CD4-positive, alpha-beta T cell treated with Interleukin-17A for 1 hour (primary cell): Measurements from ENCODE around the gene EPAS1.
A peak's percentile ranks its signal among the peaks of the same experiment; 100 is the strongest.

ENCODE experiments used
- DNase-seq: peaks from one replicate; pipeline ENCODE4 v3.0.0-alpha.2; 2020

EPAS1 gene

DNA sequence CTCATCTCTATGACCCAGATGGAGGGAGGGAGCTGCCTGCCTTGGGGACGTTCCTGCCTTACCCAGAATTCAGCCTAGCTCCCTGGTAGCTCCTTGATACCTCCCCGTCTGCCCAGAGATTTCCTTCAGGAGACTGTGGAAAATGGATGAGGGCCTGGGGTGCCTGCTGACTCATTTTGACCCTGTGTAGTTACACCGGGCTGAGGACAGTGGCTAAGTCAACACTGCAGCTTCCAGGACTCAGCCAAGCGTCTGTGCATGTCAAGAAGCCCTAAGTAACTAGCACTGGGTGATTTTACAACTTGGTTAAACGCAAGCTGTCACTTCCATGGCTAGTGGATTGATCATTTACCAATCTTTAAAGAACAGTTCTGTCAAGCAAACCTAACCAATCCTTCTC lies 23.3 kb upstream of the EPAS1 start:
- DNase-seq: no peak

DNA sequence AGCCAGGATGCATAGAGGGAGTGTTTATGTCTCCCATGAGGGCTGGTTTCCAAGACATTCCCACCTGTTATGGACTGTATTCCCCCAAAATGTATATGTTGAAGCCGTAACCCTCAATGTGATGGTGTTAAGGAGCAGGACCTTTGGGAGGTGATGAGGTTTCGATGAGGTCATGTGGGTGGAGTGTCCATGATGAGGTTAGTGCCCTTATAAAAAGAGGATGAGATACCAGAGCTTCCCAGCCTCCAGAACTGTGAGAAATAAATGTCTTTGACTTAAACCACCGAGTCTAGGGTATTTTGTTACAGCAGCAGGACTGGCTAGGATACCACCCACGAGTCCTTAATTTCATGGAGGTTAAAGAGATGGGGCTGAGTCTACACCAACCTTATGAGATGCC lies 22.6 kb upstream of the EPAS1 start:
- DNase-seq: no peak

DNA sequence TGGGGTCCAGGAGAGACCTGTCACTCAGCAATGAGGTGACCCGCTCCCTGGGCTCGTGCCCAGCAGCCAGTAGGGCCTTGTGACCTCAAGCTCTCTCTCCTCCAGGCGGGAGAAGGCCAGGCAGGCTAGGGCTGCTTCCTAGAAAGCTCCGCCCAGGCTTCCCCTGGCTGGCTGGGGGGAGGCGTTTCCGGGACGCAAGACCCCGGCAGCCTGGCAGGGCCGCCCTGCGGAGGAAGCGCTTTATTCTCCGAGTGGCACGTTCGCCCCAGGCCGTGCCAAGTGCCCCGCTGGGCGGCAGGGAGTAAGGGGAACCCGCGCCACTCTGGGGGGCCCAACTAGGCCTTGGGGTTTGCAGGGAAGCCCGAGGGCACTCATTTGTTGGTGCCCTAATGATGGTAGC lies 21.2 kb upstream of the EPAS1 start:
- no peak for DNase-seq

DNA sequence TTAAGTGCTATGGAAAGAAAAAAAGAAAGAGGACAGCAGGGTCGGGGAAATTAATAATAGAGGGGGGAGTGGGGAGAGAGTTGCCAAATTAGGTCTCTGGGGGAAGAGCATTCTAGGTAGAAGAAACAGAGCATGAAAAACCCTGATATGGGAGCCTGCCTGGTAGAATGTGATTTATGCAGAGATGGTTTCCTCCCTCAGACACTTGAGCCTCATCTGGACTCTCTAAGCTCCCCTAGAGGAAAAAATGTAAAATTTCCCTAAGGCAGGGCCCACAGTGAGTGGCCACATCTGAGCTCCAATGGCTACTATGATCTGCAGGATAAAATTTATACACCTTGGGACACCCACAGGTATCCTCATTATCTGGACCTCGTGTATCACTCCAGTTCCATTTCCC lies 20.6 kb upstream of the EPAS1 start:
- no peak for DNase-seq

DNA sequence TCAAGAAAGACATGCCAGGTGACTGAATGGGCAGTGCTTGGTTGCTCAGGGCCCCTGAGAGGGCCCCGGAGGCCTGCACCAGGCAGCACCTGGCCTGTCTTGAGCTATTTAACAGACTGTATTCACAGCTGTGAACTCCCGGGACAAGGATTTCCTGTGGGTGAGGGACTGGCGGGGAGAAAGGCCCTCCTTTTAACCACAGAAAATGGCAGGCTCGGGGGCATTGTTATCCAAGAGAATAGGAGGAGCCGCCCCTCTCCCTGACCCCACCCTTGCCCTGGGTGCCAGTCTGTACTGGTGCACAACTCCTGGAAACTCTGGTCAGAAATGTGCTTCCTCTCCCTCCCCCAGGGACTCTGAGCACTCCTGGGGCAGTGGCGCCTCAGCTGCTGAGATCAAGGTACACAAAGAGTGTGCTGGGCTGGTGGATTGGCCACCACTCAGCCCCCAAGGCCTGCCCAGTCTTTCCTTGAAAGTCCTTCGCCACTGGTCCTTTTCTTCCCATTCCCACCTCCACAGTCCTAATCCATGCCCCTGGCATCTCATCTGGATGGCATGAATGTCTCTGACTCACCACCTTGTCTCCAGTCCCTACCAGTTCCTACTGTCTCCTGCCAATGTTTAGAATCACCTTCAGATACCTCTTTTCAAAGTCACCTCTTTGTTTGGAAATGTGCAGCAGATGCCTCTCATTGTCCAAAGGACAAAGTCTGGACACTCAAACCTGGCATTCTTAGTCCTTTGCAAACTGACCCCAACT lies 19.6 kb upstream of the EPAS1 start:
- no peak for DNase-seq

DNA sequence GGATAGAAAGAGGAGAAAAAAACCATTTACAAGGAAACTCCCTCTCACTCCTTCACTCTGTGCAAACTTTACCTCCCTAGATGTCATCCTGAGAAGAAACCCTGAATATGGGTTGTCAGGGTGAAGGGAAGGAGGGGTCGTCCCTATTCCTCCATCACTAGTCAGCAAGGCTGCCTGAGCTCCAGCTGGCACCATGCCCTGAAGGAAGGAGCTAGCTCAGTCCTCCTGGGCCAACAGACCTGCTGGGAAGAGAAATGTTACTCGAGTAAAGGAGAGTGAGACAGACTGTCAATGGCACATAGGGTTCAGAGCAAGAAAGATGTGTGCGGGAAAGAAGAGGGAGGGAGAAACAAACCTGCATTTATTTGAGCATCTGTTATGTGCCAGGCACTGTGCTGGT lies 18.3 kb upstream of the EPAS1 start:
- no peak for DNase-seq

DNA sequence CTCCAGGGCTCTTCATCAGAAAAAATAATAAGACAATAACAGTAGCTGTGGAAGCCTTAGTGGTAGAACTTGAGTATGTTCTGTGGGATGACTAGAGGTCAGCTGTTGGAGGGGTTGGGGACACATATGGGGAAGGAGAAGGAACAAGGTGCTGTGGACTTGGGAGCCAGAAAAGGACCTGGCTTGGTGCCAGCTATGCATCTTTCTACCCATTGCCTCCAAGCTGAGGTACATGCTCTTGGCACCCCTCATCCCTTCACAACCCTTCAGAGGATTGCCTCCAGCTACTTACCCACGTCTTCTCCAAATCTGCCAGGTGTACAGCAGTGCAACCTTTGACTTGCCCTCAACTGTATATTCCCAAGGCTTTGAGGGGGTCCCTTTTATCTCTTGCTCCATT lies 15.3 kb upstream of the EPAS1 start:
- DNase-seq: no peak

DNA sequence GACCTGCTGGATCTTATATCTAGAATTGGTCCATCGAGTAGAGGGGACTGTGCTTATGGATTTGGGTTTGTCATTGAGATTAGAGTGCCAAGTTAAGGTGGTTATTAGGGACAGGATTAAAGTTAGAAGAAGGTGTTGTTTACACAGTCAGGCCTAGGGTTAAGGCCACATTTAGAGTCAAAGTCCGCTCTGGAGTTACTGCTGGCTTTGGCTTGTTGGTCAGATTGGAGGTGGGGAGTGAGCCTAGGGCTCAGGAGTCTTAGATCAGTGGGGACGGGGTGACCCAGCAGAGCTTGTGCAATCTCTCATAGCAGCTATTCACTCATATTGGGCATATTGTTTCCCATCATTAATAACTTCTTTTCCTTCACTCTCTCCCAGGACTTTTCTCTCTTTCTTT lies 13.5 kb upstream of the EPAS1 start:
- no peak for DNase-seq

DNA sequence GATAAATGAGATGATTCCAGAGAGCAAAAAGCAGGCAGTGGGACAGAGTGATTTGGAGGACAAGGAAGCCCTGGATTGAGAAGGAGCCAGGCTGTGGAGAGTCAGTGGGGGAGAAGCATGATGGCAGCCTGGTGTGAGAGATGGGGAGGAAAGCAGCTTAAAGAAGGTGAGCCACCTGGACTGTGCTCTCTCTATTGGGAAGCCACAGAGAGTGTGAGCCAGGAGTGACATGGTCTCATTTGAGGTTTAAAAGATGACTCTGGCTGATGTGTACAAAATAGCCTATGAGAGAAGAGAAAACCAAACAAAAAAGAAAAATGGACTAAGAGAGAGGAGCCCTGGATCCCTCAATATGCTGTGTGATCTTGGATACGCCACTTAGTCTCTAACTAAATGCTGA lies 12.9 kb upstream of the EPAS1 start:
- no peak for DNase-seq

DNA sequence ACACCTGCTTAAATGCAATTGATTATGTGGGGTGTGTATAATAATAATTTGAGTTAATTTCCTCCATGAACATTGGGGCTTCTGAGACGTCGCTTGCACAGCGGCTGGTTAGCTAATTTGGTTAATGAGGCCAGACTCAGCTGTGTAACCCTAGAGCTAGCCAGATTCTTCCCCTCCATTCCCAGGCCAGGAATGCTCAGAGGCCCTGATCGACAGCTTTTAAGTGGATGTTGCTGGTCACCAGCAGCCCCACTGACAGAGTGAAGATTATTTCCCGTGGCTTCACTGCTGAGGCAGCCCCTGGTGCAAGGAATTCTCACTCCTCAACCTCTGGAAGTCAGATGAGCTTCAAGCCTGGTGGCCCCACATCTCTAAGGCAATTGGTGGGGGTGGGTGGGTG lies 12.4 kb upstream of the EPAS1 start:
- DNase-seq: no peak

DNA sequence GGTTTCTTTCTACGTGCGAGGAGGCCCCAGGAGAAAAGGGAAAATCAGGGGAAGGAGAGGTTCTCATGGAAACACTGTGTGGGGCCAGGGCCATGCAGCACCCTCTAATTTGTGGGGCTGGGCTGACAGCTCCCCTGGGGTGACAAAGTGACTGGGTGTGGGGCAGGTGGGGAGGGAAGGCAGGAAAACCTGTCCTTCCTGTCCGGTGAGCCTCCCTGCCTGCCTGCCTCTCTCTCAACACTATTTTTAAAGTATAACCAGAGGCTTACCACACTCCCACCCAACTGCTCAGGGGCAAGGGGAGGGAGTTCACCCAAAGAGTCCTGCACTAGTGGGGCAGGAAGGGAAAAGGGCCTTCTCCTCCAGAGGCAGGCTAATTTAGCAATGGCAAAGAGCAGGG lies 10.5 kb upstream of the EPAS1 start:
- DNase-seq: no peak

DNA sequence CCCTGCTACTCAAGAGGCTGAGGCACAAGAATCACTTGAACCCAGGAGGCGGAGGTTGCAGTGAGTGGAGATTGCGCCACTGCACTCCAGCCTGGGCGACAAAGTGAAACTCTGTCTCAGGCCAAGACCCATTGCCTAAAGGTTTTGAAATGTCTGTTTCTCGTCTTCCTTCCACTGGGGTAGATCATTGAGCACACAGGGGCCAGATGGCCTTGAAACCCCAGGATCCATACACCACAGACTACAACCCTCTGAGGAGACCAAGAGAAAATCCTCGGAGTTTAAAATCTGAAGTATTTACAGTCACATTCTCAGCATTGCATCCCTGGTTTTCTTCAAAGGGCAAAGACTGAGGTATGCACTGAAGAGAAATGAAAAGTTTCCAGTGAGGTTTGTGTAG lies 7.1 kb upstream of the EPAS1 start:
- DNase-seq: no peak

DNA sequence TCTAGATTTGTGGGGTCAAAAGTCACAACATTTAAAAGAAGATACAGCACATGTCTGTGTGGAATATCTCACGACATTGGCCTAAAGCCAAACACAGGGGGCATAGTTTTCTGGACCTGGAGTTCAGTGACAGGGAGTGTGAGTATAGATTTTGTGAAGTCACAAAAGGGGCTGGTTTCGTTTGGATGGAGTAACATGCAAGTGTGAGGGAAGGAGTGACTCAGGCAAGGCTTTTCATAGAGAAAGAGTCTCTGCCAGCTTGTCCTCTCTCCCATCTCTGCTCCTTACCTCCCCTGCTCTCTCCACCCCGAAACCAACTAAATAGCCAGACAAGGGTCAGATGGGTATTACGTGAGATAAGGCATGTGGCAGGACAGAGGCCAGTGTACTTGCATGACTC lies 3.7 kb upstream of the EPAS1 start:
- no peak for DNase-seq

DNA sequence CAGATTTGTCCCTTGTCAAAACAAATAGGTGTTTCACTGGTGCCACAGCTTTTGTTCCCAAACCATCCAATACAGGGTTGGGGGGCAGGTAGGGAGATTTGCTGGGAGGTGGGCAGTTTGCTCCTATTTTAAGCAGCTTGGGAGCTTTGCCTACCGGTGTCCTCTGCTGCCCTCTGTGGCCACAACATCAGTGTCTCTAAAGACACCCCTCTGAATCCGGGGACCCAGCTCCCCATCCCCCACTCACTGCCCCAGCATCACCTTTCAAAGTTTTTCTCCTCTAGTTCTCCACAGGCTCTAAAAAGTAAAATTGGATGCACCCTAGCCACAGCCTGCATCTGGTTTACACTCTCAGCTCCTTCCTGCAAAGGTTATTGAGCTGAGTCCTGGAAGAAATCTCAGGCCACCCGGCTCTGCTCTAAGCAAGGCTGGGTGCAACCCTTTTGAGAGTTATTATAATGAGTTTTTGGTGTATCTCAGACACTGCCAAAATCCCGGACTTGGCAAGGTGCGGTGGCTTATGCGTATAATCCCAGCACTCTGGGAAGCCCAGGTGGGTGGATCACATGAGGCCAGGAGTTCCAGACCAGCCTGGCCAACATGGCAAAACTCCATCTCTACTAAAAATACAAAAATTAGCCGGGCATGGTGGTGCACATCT lies 2.9 kb upstream of the EPAS1 start:
- DNase-seq: peak; percentile 27

DNA sequence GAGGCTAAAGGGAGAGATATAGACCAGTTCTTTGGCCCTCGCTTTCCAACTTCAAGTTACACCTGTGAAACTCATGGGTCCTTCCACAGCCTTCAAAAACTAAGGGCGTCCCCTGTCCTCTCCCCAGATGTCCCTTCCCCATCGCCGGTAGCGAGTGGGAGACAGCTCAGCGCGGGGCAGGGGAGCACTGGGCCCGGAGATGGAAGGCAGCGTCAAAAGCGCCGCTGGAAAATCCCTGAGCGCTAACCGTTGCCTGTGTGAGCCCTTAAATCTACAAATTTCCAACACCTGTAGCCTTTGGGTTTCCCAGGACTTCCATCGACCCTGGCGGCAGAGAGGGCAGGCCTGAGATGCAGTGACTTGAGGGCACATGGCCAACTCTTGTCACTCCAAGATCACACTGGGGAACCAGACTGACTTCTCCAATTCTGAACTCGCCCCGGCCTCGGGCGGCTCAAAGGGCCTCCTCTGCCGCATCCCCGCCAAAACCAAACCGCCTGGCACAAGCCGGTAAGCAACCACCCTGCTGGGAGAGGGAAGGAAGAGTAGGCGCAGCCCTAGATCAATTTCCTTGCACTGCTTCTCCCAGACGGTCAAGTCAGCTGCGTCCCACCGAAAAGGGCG lies 879 bp upstream of the EPAS1 start:
- DNase-seq: peak; percentile 18

DNA sequence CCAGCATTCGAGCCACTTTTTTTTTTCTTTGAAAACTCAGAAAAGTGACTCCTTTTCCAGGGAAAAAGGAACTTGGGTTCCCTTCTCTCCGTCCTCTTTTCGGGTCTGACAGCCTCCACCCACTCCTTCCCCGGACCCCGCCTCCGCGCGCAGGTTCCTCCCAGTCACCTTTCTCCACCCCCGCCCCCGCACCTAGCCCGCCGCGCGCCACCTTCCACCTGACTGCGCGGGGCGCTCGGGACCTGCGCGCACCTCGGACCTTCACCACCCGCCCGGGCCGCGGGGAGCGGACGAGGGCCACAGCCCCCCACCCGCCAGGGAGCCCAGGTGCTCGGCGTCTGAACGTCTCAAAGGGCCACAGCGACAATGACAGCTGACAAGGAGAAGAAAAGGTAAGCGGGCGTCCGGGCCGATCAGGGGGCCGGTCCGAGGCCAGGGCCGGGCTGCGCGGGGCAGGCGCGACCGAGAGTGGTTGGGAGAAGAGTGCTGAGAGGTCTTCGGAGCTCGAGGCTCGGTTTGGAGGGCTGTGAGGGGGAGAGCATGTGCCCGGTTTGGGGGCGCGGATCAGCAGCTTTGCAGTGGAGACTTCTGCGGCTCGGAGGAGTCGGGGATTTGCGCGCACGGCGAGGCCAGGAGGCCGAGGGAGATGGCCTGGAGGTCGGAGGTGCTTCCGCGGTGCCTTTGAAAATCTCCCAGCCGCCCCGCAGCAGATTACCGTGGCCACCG lies 502 bp downstream of the EPAS1 start:
- peak; percentile 76 for DNase-seq

DNA sequence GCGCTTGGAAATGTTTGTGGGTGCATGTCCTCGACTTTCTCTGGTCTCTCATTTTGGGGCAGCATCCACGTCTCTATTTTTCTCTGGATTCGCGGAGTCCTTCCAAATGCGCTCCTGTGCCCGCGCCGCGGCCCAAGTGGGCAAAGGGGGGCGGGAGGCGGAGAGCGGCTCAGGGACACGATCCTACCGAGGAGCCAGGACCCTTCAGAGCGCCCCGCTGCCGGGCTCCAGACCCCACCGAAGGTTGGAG lies 990 bp downstream of the EPAS1 start:
- no peak for DNase-seq

DNA sequence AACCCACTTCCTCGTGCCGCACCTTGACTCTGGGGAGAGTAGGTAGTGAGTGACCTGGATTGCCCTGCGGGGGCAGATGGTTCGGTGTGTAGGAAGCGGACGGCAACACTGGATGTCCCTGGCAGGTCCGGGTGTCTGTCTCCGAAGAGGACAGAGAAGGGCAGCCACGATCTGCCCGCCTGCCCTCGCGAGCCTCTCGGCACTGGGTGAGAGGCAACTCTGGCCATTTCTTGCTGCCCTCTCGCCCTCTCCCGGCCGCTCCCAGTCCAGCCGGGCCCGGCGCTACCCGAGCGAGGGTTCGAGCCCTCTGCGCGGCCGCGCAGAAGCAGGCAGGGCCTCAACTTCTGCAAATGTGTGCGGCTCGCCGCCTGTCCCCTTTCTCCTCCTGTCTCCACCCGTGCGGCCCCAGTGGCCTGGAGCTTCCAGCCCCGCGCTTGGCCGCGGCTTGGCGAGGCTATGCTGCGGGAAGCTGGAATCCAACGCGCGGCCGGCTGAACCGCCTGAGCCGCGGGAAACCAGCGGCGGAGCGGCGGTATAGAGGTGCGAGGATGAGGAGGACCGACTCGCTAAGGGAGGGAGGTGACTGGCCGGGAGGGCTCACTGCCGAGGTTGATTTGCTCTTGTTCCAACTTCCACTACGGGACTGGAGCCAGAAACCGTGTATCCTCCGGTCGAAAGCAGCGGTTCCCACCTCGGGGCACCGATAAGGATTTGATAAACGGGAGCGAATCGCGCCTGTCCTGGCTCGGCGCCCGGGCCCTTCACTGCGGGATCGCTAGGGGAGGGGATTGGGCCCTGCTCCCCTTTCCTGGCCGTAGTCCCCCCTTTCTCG lies 1.5 kb downstream of the EPAS1 start:
- peak; percentile 23 for DNase-seq

DNA sequence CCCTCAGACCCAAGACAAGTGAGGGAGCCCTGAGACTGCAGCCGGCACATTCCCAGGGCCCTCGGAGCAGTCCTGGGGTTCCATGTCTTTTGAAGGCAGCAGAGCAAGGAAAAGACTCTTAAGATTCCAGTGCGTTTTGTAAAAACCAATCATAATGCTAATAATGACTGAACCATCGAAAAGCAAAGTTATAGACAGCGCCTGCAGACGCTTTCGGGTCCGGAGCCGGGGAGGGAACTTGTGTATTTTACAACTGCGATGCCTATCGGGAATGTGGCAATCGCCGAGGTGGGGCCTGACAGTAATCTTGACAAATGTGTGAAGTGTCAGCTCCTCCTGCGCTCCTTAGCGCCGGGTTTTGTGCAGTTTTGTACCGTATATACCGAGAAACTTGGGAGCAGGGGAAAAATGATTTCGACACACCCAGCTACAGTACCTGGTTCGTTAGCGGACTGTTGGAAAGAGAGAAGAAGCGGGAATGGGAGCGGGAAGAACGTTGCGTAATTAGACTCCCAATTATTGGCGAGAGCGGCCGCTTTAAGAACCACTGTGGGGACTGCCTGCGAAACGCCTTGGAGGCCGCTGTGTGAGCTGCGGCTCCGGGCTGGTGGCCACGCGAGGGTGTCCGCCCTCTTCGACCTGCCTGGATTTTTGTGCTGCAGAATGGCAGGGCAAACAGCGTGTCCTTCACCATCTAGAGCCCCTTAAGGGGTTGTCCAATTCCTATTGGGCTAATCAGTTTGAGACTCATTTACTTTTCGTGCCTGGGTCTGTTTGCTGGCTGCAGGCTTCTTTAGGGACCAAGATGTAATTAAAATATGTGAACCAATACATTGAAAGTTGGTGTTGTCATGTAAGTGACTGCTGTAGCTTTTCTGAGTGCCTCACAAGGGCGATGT lies 2.4 kb downstream of the EPAS1 start:
- peak; percentile 8 for DNase-seq

DNA sequence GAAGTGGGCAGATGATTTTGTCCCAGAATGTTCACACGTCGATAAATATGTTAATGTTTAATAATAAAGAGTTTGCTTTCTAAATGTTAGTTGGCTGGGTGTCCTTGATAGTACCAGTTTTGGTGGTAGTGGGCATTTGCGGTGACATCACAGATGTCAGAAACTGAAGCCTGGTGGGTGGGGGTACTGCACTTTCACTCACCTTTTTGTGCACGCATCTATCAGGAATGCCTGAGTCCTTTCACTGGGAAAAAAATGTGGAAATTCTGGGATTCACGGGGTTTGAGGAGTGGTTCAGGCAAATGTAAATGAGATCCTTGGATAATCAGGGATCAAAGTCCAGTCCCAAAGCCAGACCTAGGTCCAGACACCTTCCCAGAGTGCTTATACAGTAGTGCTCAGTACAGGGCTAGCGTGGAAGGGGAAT lies 3.2 kb downstream of the EPAS1 start:
- DNase-seq: no peak

DNA sequence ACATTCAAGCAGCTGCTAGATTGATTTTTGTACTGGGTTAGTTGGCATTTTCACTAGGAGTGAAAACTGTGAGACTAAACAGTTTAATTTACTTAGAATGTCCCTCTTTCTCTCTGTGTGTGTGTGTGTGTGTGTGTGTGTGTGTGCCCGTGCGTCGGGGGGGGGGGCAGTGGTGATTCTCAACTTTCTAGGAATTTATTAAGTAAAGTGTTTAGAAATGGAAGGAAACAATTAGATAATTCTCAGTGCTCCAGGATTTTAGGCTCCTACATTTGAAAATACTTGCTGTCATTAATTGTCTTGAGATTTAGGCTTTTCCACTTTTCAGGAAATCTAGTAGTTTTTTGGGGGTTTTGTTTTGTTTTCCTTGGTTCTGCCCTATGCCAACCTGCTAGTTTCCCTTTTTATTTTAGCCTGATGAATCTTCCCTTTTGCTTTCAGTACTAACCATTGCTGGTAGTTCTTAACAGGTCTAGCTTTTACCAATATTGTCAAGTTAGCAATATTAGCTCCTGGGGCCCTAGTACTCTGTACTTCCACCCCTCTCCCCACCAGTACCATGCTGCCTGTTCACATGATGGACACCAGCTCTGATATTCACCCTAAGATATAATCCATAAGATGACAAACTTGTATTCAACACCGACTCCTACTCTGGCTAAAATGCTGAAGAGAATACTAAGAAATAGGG lies 4.9 kb downstream of the EPAS1 start:
- DNase-seq: no peak
